Spinal cord (tissue), 10 donors: ENCODE data around the gene MAJIN. TPM values are rescaled to one million over a fixed set of nuclear protein-coding genes. Genes with fewer than 3 reads are reported as not detected.
A peak's percentile ranks its signal among the peaks of the same experiment; 100 is the strongest.

Experiments used
- DNase-seq, 6 donors: peaks; one replicate each; pipeline versions ENCODE4 v3.0.0 to v3.0.0-alpha.2; 2013 to 2015; ENCODE audit warnings: low spot score in 6 of 6, low read depth in 4 of 6
- H3K27ac ChIP-seq: one replicate; pipeline ENCODE4 v1.5.1; 2013; ENCODE audit warnings: low read depth, low read length, control low read depth
- H3K27me3 ChIP-seq: one replicate; pipeline ENCODE4 v1.6.1; 2013; ENCODE audit warnings: low read length; ENCODE audit not compliant: control insufficient read depth, insufficient read depth
- H3K36me3 ChIP-seq: one replicate; pipeline ENCODE4 v1.6.1; 2013; ENCODE audit warnings: low read length; ENCODE audit not compliant: control insufficient read depth, insufficient read depth
- H3K4me1 ChIP-seq: one replicate; pipeline ENCODE4 v1.6.1; 2013; ENCODE audit warnings: low read length; ENCODE audit not compliant: control insufficient read depth, insufficient read depth
- H3K4me3 ChIP-seq: one replicate; pipeline ENCODE4 v1.5.1; 2013; ENCODE audit warnings: low read depth, low read length, control low read depth
- H3K9me3 ChIP-seq: one replicate; pipeline ENCODE4 v1.6.1; 2013; ENCODE audit warnings: low read length; ENCODE audit not compliant: control insufficient read depth, insufficient read depth
- WGBS: methylation state at CpG from one replicate; pipeline ENCODE4 v1.1.5; 2013; ENCODE audit warnings: missing lambda C conversion rate; ENCODE audit not compliant: insufficient coverage; 5-methylcytosine and 5-hydroxymethylcytosine counted together
- polyA plus RNA-seq, 2 donors: library from polyadenylated mRNA; unstranded; fragments of 120-200 nt; gene quantifications; one replicate each; pipeline ENCODE4 v1.2.1, GENCODE V29; 2013; ENCODE audit not compliant: insufficient read length in 2 of 2
- total RNA-seq, 2 donors: library from RNA; depleted of rRNA in 1 of 2; stranded (reverse); fragments of 120-200 nt in 1 of 2; fragments of >200 nt in 1 of 2; gene quantifications; one replicate each; pipeline versions ENCODE4 v1.2.3 to v1.2.4, GENCODE V29; 2013 to 2014
- donor health status: healthy.

The MAJIN gene
- total and polyA plus RNA-seq, 4 donors: 0.42 to 0.50 TPM; not detected in 2

- Histone ChIP-seq H3K9me3 (no peaks in the 10 kb centered on the region), H3K4me1 (peaks cover 13% of the 10 kb centered on the region), H3K27me3 (no peaks in the 10 kb centered on the region), H3K36me3 (no peaks in the 10 kb centered on the region), H3K4me3 (no peak overlapping the region), H3K27ac (no peak overlapping the region)
- 89% methylated on average over 8 of the region's 8 CpGs for WGBS
- no peak for DNase-seq
Measured at GRCh38 chr11:64970731-64971151, 1.2 kb downstream of the MAJIN start.

- no peaks in the 10 kb centered on the region for H3K27me3 ChIP-seq
Measured at GRCh38 chr11:64969209-64969608, 2.7 kb downstream of the MAJIN start.

GRCh38 chr11:64967375-64967774 is 4.5 kb downstream of the MAJIN start:
- WGBS: 92% methylated on average over 3 of the region's 3 CpGs
- H3K9me3 ChIP-seq: no peaks in the 10 kb centered on the region
- H3K27me3 ChIP-seq: no peaks in the 10 kb centered on the region
- H3K4me1 ChIP-seq: peaks cover 12% of the 10 kb centered on the region
- H3K27ac ChIP-seq: no peak overlapping the region
- H3K4me3 ChIP-seq: no peak overlapping the region
- H3K36me3 ChIP-seq: no peaks in the 10 kb centered on the region
- DNase-seq: no peak

More at GRCh38 chr11:64969209-64969608, 2.7 kb downstream of the MAJIN start:
- Histone ChIP-seq H3K4me1 (peaks cover 13% of the 10 kb centered on the region), H3K4me3 (no peak overlapping the region), H3K27ac (no peak overlapping the region), H3K36me3 (no peaks in the 10 kb centered on the region), H3K9me3 (no peaks in the 10 kb centered on the region)
- 75% methylated on average over 4 of the region's 5 CpGs for WGBS
- DNase-seq: peak in 2 of 6 donors; percentile 19 to 27

GRCh38 chr11:64963072-64963631 is 8.8 kb downstream of the MAJIN start:
- no peak overlapping the region for H3K4me3 ChIP-seq
- no peaks in the 10 kb centered on the region for H3K4me1 ChIP-seq
- H3K27me3 ChIP-seq: no peaks in the 10 kb centered on the region
- H3K9me3 ChIP-seq: no peaks in the 10 kb centered on the region
- WGBS: 90% methylated on average over 4 of the region's 5 CpGs
- no peaks in the 10 kb centered on the region for H3K36me3 ChIP-seq
- no peak for DNase-seq
- no peak overlapping the region for H3K27ac ChIP-seq

GRCh38 chr11:64960719-64961118 is 11.2 kb downstream of the MAJIN start:
- Histone ChIP-seq H3K9me3 (no peaks in the 10 kb centered on the region), H3K4me3 (no peak overlapping the region), H3K4me1 (no peaks in the 10 kb centered on the region), H3K27ac (no peak overlapping the region), H3K27me3 (no peaks in the 10 kb centered on the region), H3K36me3 (no peaks in the 10 kb centered on the region)
- 80% methylated on average over 2 of the region's 4 CpGs for WGBS
- no peak for DNase-seq

GRCh38 chr11:64959498-64959897 is 12.4 kb downstream of the MAJIN start:
- H3K4me1 ChIP-seq: no peaks in the 10 kb centered on the region
- WGBS: no CpG with 5 or more reads among the region's 3 CpGs
- H3K9me3 ChIP-seq: no peaks in the 10 kb centered on the region
- DNase-seq: no peak
- no peaks in the 10 kb centered on the region for H3K36me3 ChIP-seq
- no peak overlapping the region for H3K4me3 ChIP-seq
- no peaks in the 10 kb centered on the region for H3K27me3 ChIP-seq
- H3K27ac ChIP-seq: no peak overlapping the region

- H3K27ac ChIP-seq: no peak overlapping the region
- no peaks in the 10 kb centered on the region for H3K36me3 ChIP-seq
- no peak overlapping the region for H3K4me3 ChIP-seq
- H3K27me3 ChIP-seq: no peaks in the 10 kb centered on the region
- 50% methylated on average over 4 of the region's 5 CpGs for WGBS
- no peaks in the 10 kb centered on the region for H3K9me3 ChIP-seq
- no peaks in the 10 kb centered on the region for H3K4me1 ChIP-seq
- no peak for DNase-seq
Measured at GRCh38 chr11:64954201-64954600, 17.7 kb downstream of the MAJIN start.

- Histone ChIP-seq H3K36me3 (no peaks in the 10 kb centered on the region), H3K4me1 (no peaks in the 10 kb centered on the region), H3K9me3 (no peaks in the 10 kb centered on the region), H3K27ac (no peak overlapping the region), H3K27me3 (no peaks in the 10 kb centered on the region), H3K4me3 (no peak overlapping the region)
- DNase-seq: no peak
- WGBS: no CpG with 5 or more reads among the region's 4 CpGs
Measured at GRCh38 chr11:64951529-64951928, 20.4 kb downstream of the MAJIN start.

GRCh38 chr11:64947208-64947814 is 24.6 kb downstream of the MAJIN start:
- H3K27me3 ChIP-seq: no peaks in the 10 kb centered on the region
- H3K4me1 ChIP-seq: no peaks in the 10 kb centered on the region
- WGBS: 46% methylated on average over 5 of the region's 5 CpGs
- no peaks in the 10 kb centered on the region for H3K9me3 ChIP-seq
- H3K4me3 ChIP-seq: no peak overlapping the region
- H3K27ac ChIP-seq: no peak overlapping the region
- no peaks in the 10 kb centered on the region for H3K36me3 ChIP-seq
- DNase-seq: no peak

GRCh38 chr11:64936539-64936938 is 35.4 kb downstream of the MAJIN start:
- 54% methylated on average over 3 of the region's 4 CpGs for WGBS
- DNase-seq: no peak

More at GRCh38 chr11:64936539-64936938, 35.4 kb downstream of the MAJIN start:
- Histone ChIP-seq H3K27me3 (no peaks in the 10 kb centered on the region), H3K4me3 (no peak overlapping the region), H3K36me3 (peaks cover 44% of the 10 kb centered on the region), H3K9me3 (no peaks in the 10 kb centered on the region), H3K4me1 (peaks cover 10% of the 10 kb centered on the region), H3K27ac (no peak overlapping the region)
